NCI-H2171 treated with DMSO at 0.1 percent for 48 hours (cell line): Measurements from ENCODE around the gene FAM83D.
"Not testable (repeated sequence)": the region's sequence is repeated elsewhere in the genome, so short reads cannot be mapped to it uniquely, and the experiment has no call there.

Experiments used
- DNase-seq: peaks from one replicate; lab custom pipeline; 2025; lab: John Stamatoyannopoulos, UW

Gene FAM83D

GRCh38 chr20:38935967-38936407, 9.8 kb downstream of the FAM83D start:
- no peak for DNase-seq

- DNase-seq, result no peak
These were observed 10.8 kb downstream of the FAM83D start for GRCh38 chr20:38937000-38937399.

DNA sequence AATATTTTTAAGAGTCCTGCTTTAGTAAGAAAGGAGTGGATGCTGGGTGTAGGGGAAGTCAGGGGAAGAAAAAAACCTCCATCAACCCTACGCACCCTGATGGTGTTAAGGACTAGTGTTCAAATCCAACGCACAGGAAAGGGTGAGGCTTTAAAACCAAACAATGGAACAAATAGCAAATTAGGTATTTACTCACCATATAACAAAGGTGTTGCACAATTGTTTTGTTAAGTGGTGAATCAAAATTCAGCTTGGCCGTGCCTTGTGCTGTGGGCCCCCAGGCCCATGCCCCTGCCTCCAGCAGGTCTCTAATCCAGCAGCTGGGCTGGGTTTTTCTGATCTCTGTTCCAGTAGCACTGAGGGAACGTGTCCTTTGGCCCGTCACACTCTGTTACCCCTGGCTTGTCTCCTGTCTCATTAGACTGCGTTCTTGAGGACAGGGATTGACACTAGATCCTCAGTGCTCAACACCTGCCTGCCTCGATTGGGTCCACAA, 11.8 kb downstream of the FAM83D start:
- DNase-seq, result no peak

- no peak for DNase-seq
These were observed 13.5 kb downstream of the FAM83D start for GRCh38 chr20:38939686-38940085.

GRCh38 chr20:38940644-38941043, 14.4 kb downstream of the FAM83D start:
- DNase-seq, result no peak

DNA sequence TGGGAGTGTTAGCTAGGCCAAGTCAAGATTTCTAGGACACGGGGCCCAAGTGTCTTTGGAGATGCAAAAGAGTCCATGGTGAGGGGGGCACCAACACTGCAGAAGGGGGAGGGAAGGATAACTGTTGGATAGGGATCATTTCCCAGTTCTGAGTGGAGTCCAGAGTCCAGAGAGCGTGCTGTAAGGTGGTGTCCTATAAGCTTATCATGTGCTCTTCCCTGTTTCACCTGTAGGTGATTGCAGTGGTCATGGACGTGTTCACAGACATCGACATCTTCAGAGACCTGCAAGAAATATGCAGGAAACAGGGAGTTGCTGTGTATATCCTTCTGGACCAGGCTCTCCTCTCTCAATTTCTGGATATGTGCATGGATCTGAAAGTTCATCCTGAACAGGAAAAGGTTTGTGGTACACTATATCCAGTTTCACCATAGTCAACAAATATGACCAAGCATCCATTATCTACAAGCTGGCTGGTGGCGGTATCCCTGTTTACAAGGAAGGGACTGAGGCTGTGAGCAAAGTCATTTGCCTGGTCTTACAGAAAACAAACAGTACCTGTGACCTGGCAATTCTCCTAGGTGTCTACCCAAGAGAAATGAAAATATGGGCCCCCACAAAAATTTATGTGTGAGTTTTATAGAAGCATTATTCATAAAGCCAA, 15.6 kb downstream of the FAM83D start:
- no peak for DNase-seq

DNA sequence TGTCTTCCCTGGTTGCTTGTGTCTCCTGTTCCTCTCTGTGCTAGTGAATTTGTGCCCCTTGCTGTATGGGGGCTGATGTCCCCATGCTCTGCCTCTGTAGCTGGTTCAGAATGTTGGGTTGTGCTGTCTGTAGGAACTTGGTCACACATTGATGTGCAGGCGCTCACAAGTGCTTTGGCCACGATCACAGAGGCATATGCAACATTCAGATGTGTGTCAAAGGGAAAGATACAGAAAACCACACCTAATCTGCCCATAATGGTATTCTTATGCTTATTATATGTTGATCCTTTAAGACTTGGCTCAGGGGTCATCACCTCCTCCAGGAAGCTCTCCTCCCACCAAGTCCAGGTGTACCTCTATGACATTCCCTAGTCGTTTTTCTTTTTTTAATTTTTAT, 18.8 kb downstream of the FAM83D start:
- no peak for DNase-seq

GRCh38 chr20:38946836-38947235, 20.6 kb downstream of the FAM83D start:
- no peak for DNase-seq

- no peak for DNase-seq
These were observed 21.7 kb downstream of the FAM83D start for GRCh38 chr20:38947931-38948362.

DNA sequence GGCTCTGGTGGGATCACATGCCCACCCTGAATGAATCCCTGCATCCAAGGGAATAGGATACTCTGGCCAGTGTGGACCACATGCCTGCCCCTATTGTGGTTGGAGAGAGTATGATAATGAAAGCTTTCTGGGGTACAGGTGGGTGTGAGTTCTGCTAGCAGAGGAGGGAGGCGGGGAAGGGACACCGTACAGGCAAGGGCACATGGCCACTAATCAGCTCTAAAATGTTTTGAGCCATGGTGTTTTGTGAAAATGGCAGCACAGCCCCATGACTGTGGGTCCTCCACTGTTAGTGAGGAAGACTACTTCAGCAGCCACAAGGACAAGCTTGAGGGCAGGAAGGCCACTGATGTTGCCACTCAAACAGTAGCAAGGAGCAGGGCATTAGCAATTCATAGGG, 24.0 kb downstream of the FAM83D start:
- DNase-seq, result no peak

DNA sequence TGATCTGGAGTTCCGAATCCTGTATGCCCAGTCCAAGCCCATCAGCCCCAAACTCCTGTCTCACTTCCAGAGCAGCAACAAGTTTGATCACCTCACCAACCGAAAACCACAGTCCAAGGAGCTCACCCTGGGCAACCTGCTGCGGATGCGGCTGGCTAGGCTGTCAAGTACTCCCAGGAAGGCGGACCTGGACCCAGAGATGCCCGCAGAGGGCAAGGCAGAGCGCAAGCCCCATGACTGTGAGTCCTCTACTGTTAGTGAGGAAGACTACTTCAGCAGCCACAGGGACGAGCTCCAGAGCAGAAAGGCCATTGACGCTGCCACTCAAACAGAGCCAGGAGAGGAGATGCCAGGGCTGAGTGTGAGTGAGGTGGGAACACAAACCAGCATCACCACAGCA, 25.4 kb downstream of the FAM83D start:
- DNase-seq, result no peak

DNA sequence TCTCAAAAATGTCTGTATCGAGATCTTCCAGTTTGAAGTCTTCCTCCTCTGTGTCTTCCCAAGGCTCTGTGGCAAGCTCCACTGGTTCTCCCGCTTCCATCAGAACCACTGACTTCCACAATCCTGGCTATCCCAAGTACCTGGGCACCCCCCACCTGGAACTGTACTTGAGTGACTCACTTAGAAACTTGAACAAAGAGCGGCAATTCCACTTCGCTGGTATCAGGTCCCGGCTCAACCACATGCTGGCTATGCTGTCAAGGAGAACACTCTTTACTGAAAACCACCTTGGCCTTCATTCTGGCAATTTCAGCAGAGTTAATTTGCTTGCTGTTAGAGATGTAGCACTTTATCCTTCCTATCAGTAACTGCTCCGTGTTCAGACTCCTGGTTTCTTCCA, 25.9 kb downstream of the FAM83D start:
- no peak for DNase-seq

- no peak for DNase-seq
These were observed 27.6 kb downstream of the FAM83D start for GRCh38 chr20:38953630-38954340.

DNA sequence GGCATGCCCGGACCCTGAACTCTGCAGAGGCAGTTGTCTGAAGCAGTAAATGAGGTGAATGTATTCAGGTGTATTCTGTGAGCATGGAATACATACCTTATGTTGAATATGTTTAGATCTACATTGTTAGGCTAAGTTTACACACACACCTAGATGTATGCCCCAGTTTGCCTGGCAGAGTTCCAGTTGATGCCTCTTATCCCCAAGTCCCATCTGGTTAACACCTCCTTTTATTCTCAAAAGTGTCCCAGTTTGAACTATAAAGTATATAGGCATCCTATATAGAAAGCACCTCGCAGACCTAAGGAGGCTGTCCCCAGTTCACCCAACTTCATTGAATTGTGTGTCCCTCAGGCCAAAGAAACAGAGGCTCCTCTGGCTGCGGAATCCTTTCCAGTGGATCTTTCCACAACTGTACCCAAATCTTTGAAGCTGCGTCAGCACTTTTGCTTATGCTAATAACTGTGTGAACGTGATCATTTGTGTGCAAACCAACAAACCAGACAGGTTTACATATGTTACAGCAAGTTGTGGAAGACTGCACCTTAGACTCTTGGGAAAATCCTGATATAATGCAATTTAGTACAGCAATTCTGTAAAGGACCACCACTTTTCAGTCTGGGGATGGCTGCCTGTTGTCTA, 31.1 kb downstream of the FAM83D start:
- DNase-seq, result peak; percentile 48

DNA sequence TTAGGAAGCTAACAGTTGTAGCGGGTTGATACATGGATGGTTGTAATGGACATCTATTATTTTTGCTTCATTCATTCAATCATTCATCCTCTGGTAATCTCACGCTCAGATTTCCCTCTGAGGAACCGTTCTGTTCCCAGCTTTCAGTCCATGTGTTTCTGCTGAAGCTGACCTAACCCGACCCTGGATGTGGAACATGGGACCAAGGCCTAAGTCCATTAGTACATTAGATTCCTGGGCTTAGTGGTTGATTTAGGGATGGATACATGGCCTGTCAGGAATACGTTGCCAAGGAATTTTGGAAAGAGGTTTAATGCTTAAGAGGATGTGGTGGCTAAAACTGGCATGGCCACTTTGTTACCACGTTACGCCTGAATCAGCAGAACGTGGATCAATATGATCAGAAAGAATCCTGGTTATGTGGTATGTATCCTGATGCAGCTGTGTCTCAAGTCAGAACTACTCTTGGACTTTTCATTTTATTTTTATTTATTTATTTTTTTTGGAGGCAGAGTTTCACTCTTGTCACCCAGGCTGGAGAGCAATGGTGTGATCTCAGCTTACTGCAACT, 31.8 kb downstream of the FAM83D start:
- no peak for DNase-seq

GRCh38 chr20:38960187-38960687, 34.0 kb downstream of the FAM83D start:
- not testable (repeated sequence) for DNase-seq

DNA sequence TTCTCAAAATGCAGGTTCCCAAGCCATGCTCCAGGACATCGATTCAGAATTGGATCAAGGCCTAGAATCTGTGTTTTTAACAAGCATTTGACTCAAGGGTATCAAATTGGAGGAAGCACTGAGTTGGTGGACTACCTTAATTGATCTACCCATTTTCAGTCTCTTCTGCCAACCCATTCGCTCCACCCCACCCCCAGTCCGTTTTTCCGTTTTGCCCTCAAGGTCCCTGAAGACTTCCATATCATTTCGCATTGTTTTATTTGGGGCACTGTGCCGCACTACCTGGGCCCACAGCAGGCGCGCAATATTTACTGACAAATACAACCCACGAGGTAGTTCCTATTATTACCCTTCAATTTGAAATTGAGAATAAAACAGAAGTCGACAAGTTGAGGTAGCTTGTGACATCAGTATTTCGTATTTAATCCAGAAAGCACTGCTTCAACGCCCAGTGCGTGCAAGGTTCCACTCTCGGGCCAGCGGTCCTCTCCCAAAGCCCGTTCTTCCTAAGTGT, 35.4 kb downstream of the FAM83D start:
- DNase-seq, result no peak

DNA sequence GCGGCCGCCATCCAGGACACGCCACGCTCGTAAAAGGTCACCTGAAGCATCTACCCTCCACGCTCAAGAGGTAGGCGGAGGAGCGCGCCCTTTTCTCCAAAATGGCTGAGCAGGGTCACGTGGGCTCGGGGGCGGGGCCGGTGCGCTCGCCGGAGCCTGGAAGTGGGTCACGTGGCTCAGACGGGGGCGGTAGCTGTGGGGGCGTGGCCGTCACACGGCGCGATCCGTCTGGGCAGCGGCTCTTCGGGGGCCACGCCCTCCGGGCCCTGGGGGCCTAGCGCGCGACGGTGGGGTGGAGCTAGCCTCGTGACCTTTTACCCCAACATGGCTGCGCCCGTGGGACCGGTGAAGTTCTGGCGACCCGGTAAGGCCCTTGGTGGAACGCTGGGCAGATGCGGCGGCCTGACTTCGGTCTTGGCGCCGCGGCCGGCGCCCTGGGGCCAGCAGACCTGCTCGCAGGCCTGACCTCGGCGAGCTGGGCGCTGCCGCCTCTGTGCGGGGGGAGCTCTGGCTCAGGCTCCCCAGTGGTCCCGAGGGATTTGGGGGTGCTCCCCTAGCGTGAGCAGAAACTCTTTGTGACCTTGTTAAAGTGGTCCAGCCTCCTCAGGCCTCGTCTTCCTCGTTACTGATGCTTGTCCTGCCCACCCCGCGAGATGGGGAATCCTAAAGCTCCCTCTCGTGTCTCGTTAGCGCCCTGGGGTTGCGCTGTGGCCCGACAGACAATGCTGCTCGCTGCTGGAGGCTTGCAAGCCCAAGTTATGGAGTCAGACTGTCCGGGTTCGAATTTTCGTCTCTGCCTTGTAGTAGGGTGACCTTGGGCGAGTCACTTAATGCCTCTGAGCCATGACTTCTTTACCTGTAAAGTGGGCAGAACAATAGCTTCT, 36.1 kb downstream of the FAM83D start, which contains the start of gene DHX35:
DHX35 (plus strand) TSS at position 301 of the 884 bp plus-strand sequence; CDS start at position 325, 24 bp downstream.
- DNase-seq, result peak; percentile 98

- no peak for DNase-seq
These were observed 36.7 kb downstream of the FAM83D start for GRCh38 chr20:38962928-38963401.

DNA sequence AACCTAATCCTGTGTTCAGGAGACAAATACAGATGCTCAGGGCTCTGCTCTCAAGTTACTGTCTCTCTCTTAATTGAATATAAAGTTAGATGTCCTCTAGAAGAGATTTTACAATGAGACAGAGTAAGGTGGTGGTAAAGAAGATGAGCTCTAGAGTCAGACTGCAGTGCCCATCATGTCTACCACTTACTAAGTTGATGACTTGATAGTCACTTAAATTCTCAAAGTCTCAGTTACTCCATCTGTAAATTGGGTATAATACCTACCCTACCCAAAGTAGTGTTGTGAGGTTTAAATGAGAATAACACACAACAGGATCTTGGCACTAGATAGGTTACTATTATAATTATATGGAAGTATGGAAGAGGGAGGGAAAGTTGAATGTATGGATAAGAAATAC, 37.5 kb downstream of the FAM83D start:
- DNase-seq, result no peak

- DNase-seq, result no peak
These were observed 39.0 kb downstream of the FAM83D start for GRCh38 chr20:38965264-38965663.
